Measurements from ENCODE around the gene LY6G5C. TPM values are rescaled to one million over a fixed set of nuclear protein-coding genes. Genes with fewer than 3 reads are reported as not detected.

Gene LY6G5C
- total and polyA plus RNA-seq, 2 of the 13 experiments (the other 11 are each of a cell fraction or from before 2014, with no cell fraction given): 0.33 to 0.55 TPM

DNA sequence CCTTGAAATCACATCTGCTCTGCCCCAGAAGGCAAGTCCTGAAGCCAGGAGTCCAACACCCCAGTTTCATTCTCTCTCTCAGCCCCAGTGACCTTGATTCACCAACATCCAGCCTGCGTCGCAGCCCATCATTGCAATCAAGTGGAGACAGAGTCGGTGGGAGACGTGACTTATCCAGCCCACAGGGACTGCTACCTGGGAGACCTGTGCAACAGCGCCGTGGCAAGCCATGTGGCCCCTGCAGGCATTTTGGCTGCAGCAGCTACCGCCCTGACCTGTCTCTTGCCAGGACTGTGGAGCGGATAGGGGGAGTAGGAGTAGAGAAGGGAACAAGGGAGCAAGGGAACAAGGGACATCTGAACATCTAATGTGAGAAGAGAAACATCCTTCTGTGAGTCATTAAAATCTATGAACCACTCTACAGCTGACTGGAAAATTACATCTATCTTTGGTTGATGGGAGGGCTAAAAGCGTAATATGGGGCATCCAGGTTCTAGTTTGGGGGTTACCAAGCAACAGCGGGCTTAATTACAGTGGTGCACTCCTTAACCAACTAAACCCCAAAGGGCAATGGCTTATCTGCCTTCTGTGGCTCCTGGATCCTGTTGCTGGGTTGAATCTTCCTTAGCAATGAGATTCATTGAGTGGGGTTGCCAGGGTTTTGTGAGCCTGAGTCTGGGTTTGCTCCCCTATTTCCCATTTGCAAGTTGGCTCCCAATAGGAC is 36.8 kb upstream of the LY6G5C start (continued):
- TF ChIP-seq RFXAP (CRISPR knock-in tag; IDR thresholded peaks at IDR 0.05; ENCODE audit: borderline replicate concordance) (no peak), NR1H2 (CRISPR knock-in tag; IDR thresholded peaks at IDR 0.05; ENCODE audit: borderline replicate concordance, low read depth) (no peak), ZNF557 (CRISPR knock-in tag; IDR thresholded peaks at IDR 0.05) (no peak), GPBP1L1 (CRISPR knock-in tag; IDR thresholded peaks at IDR 0.05) (no peak), ZNF788 (CRISPR knock-in tag; IDR thresholded peaks at IDR 0.05; ENCODE audit: borderline replicate concordance) (no peak), SMAD1 (CRISPR knock-in tag; IDR thresholded peaks at IDR 0.05; ENCODE audit: borderline replicate concordance, low read depth) (no peak), ZGPAT (CRISPR knock-in tag; IDR thresholded peaks at IDR 0.05) (peak; percentile 50; the same call in 1 of the 2 replicates), PRMT3 (CRISPR knock-in tag; IDR thresholded peaks at IDR 0.05; ENCODE audit: borderline replicate concordance, low read depth) (no peak), ZNF546 (CRISPR knock-in tag; conservative IDR thresholded peaks at IDR 0.05) (no peak), ZNF841 (CRISPR knock-in tag; IDR thresholded peaks at IDR 0.05; ENCODE audit: borderline replicate concordance) (no peak), ZNF574 (CRISPR knock-in tag; IDR thresholded peaks at IDR 0.05) (no peak), ZNF737 (CRISPR knock-in tag; IDR thresholded peaks at IDR 0.05; ENCODE audit: borderline replicate concordance) (no peak), ZNF121 (CRISPR knock-in tag; IDR thresholded peaks at IDR 0.05) (no peak), ZNF205 (CRISPR knock-in tag; IDR thresholded peaks at IDR 0.05) (peak; percentile 68; the same call in 1 of the 2 replicates), HMG20B (CRISPR knock-in tag; conservative IDR thresholded peaks at IDR 0.05) (no peak), ZBTB1 (CRISPR knock-in tag; IDR thresholded peaks at IDR 0.05; ENCODE audit: borderline replicate concordance) (no peak), ZBTB3 (CRISPR knock-in tag; IDR thresholded peaks at IDR 0.05; ENCODE audit: borderline replicate concordance, low read depth) (no peak)
- TF ChIP-seq, protein P1, sequence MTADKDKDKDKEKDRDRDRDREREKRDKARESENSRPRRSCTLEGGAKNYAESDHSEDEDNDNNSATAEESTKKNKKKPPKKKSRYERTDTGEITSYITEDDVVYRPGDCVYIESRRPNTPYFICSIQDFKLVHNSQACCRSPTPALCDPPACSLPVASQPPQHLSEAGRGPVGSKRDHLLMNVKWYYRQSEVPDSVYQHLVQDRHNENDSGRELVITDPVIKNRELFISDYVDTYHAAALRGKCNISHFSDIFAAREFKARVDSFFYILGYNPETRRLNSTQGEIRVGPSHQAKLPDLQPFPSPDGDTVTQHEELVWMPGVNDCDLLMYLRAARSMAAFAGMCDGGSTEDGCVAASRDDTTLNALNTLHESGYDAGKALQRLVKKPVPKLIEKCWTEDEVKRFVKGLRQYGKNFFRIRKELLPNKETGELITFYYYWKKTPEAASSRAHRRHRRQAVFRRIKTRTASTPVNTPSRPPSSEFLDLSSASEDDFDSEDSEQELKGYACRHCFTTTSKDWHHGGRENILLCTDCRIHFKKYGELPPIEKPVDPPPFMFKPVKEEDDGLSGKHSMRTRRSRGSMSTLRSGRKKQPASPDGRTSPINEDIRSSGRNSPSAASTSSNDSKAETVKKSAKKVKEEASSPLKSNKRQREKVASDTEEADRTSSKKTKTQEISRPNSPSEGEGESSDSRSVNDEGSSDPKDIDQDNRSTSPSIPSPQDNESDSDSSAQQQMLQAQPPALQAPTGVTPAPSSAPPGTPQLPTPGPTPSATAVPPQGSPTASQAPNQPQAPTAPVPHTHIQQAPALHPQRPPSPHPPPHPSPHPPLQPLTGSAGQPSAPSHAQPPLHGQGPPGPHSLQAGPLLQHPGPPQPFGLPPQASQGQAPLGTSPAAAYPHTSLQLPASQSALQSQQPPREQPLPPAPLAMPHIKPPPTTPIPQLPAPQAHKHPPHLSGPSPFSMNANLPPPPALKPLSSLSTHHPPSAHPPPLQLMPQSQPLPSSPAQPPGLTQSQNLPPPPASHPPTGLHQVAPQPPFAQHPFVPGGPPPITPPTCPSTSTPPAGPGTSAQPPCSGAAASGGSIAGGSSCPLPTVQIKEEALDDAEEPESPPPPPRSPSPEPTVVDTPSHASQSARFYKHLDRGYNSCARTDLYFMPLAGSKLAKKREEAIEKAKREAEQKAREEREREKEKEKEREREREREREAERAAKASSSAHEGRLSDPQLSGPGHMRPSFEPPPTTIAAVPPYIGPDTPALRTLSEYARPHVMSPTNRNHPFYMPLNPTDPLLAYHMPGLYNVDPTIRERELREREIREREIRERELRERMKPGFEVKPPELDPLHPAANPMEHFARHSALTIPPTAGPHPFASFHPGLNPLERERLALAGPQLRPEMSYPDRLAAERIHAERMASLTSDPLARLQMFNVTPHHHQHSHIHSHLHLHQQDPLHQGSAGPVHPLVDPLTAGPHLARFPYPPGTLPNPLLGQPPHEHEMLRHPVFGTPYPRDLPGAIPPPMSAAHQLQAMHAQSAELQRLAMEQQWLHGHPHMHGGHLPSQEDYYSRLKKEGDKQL (CRISPR knock-in tag; IDR thresholded peaks at IDR 0.05; ENCODE audit: low read depth): no peak
